SIG-M5 treated with dmso at 0.1 percent for 504 hours (cell line): Measurements from ENCODE around the gene SPATA32.

Experiments used
- DNase-seq: peaks from one replicate; lab custom pipeline; 2025; ENCODE audit not compliant: unreplicated experiment; lab: John Stamatoyannopoulos, UW

SPATA32 gene

GRCh38 chr17:45230410-45230786, 31.5 kb downstream of the SPATA32 start:
- no peak for DNase-seq

GRCh38 chr17:45229681-45230409, 32.0 kb downstream of the SPATA32 start:
- DNase-seq: no peak

- peak; percentile 96 for DNase-seq
Measured at GRCh38 chr17:45228763-45229539, 32.9 kb downstream of the SPATA32 start.

- no peak for DNase-seq
Measured at GRCh38 chr17:45227926-45228762, 33.8 kb downstream of the SPATA32 start.

GRCh38 chr17:45227101-45227925, 34.6 kb downstream of the SPATA32 start:
- DNase-seq: peak; percentile 69

- no peak for DNase-seq
Measured at GRCh38 chr17:45226576-45226975, 35.3 kb downstream of the SPATA32 start.

GRCh38 chr17:45225964-45226530, 35.8 kb downstream of the SPATA32 start:
- DNase-seq: peak; percentile 97

- DNase-seq: no peak
Measured at GRCh38 chr17:45225051-45225700, 36.7 kb downstream of the SPATA32 start.

GRCh38 chr17:45224671-45225050, 37.2 kb downstream of the SPATA32 start:
- DNase-seq: no peak

GRCh38 chr17:45223539-45224528, 38.1 kb downstream of the SPATA32 start:
- DNase-seq: no peak

GRCh38 chr17:45222996-45223538, 38.8 kb downstream of the SPATA32 start:
- no peak for DNase-seq

GRCh38 chr17:45222289-45222995, 39.5 kb downstream of the SPATA32 start:
- DNase-seq: no peak

GRCh38 chr17:45222014-45222288, 39.9 kb downstream of the SPATA32 start:
- no peak for DNase-seq

- peak; percentile 68 for DNase-seq
Measured at GRCh38 chr17:45221081-45222013, 40.5 kb downstream of the SPATA32 start, which contains the start of gene FMNL1. Gene FMNL1, plus strand, starts transcription at chr17:45221885. Its CDS starts 240 bp downstream, at chr17:45222125.

- DNase-seq: no peak
Measured at GRCh38 chr17:45220079-45220478, 41.8 kb downstream of the SPATA32 start.

- DNase-seq: peak; percentile 77
Measured at GRCh38 chr17:45218895-45219661, 42.8 kb downstream of the SPATA32 start.
